Colonic mucosa (tissue), 4 donors: Measurements from ENCODE around the gene ATOSA. TPM values are rescaled to one million over a fixed set of nuclear protein-coding genes. Genes with fewer than 3 reads are reported as not detected.

Source experiments
- DNase-seq: peaks from one replicate; pipeline ENCODE4 v3.0.0-alpha.2; 2020
- H3K27ac ChIP-seq: fragments of 200-600 bp; one replicate; pipeline ENCODE4 v1.8.0; 2021
- H3K27me3 ChIP-seq: fragments of 200-600 bp; one replicate; pipeline ENCODE4 v1.8.0; 2021
- H3K36me3 ChIP-seq: fragments of 200-600 bp; one replicate; pipeline ENCODE4 v1.8.0; 2021
- H3K4me1 ChIP-seq: fragments of 200-600 bp; one replicate; pipeline ENCODE4 v1.8.0; 2021; ENCODE audit warnings: mild to moderate bottlenecking
- H3K4me3 ChIP-seq: fragments of 200-600 bp; one replicate; pipeline ENCODE4 v1.8.0; 2021
- H3K9ac ChIP-seq, 2 donors: one replicate each; pipeline ENCODE4 v1.7.0; 2013; ENCODE audit warnings: control low read depth in 2 of 2, low read depth in 2 of 2, low read length in 2 of 2
- H3K9me3 ChIP-seq: fragments of 200-600 bp; one replicate; pipeline ENCODE4 v1.8.0; 2021
- intact Hi-C: fragments of 100-400 bp; cut with DNase I; formaldehyde crosslinking; loops from one replicate; pipeline ENCODE4 v1.14.1; 2022
- total RNA-seq, 2 donors: library from RNA; stranded (reverse); fragmentation: NEBNext Ultra II Directional in 1 of 2; extraction: Animal tissue kit (Norgen Biotek cat#: 25700) in 1 of 2; gene quantifications; one replicate each; pipeline ENCODE4 v1.2.1, GENCODE V29; 2021
- TF ChIP-seq, protein P1 (sequence below): fragments of 200-600 bp; IDR thresholded peaks from one replicate; pipeline ENCODE4 v1.8.0; 2022; ENCODE audit warnings: antibody characterized with exemption, mild to moderate bottlenecking
- donor health status: healthy.
- donor health status: DM: no; HTN: no; CAD: no.
- donor health status: DM: no; HTN: no; CAD: no.

ATOSA gene
- total RNA-seq, 2 donors from 2014 or later = 29.6 to 34.5 TPM

GRCh38 chr15:52672661-52673060, 6.5 kb downstream of the ATOSA start:
- no peaks in the 10 kb centered on the region for H3K36me3 ChIP-seq
- H3K9me3 ChIP-seq = no peaks in the 10 kb centered on the region
- DNase-seq = no peak
- TF ChIP-seq, protein P1, sequence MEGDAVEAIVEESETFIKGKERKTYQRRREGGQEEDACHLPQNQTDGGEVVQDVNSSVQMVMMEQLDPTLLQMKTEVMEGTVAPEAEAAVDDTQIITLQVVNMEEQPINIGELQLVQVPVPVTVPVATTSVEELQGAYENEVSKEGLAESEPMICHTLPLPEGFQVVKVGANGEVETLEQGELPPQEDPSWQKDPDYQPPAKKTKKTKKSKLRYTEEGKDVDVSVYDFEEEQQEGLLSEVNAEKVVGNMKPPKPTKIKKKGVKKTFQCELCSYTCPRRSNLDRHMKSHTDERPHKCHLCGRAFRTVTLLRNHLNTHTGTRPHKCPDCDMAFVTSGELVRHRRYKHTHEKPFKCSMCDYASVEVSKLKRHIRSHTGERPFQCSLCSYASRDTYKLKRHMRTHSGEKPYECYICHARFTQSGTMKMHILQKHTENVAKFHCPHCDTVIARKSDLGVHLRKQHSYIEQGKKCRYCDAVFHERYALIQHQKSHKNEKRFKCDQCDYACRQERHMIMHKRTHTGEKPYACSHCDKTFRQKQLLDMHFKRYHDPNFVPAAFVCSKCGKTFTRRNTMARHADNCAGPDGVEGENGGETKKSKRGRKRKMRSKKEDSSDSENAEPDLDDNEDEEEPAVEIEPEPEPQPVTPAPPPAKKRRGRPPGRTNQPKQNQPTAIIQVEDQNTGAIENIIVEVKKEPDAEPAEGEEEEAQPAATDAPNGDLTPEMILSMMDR = no peak
- intact Hi-C loops = no loop called here
- no peak overlapping the region for H3K9ac ChIP-seq
- no peak overlapping the region for H3K4me3 ChIP-seq
- H3K27ac ChIP-seq = no peak overlapping the region
- peaks cover 3% of the 10 kb centered on the region for H3K4me1 ChIP-seq
- no peaks in the 10 kb centered on the region for H3K27me3 ChIP-seq

DNA sequence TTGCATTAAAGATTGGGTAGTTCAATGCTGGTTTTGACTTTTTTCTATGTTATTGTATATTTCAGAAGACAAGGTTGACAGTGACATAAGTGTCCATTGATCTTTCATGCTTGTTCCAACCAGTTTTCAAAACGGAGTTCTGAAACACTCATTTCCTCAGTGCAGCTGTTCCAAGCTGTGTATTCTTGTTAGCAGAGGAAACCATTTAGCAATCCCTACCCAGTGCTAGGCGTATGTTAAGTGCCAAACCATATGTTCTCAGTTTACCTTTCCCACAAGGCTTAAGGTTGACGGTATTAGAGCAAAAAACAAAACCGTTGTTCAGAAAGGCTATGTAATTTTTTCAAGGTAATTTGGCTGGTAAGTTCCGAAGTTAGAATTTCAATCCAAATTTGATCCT, 9.1 kb downstream of the ATOSA start:
- Histone ChIP-seq H3K36me3 (no peaks in the 10 kb centered on the region), H3K9ac (no peak overlapping the region), H3K9me3 (no peaks in the 10 kb centered on the region), H3K4me1 (peaks cover 3% of the 10 kb centered on the region), H3K4me3 (no peak overlapping the region), H3K27me3 (no peaks in the 10 kb centered on the region), H3K27ac (no peak overlapping the region)
- TF ChIP-seq, protein P1 = no peak
- intact Hi-C loops = no loop called here
- DNase-seq = no peak

GRCh38 chr15:52668133-52668532, 11.1 kb downstream of the ATOSA start:
- Histone ChIP-seq H3K27me3 (no peaks in the 10 kb centered on the region), H3K36me3 (no peaks in the 10 kb centered on the region), H3K4me3 (no peak overlapping the region), H3K4me1 (no peaks in the 10 kb centered on the region), H3K9ac (no peak overlapping the region), H3K9me3 (no peaks in the 10 kb centered on the region), H3K27ac (no peak overlapping the region)
- TF ChIP-seq, protein P1 = no peak
- DNase-seq = no peak
- intact Hi-C loops = no loop called here

DNA sequence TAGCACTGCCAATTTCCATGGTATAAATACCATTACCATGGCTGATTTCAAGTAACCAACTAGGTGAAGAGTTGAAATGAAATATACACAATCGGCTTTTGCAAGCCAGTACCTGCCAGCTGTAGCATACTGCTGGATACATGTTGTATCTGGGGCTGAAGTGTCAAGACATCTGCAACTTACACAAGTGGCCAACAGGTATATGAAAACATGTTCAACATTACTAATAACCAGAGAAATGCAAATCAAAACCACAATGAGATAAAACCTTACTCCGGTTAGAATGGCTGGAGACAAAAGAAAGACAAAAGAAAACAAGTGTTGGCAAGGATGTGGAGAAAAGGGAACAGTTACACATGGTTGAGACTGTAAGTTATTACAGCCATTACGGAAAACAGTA, 11.6 kb downstream of the ATOSA start:
- intact Hi-C loops = no loop called here
- no peaks in the 10 kb centered on the region for H3K9me3 ChIP-seq
- H3K27me3 ChIP-seq = no peaks in the 10 kb centered on the region
- no peaks in the 10 kb centered on the region for H3K4me1 ChIP-seq
- H3K27ac ChIP-seq = no peak overlapping the region
- no peak for DNase-seq
- TF ChIP-seq, protein P1 = no peak
- no peaks in the 10 kb centered on the region for H3K36me3 ChIP-seq
- H3K4me3 ChIP-seq = no peak overlapping the region
- H3K9ac ChIP-seq = no peak overlapping the region

GRCh38 chr15:52663536-52664294, 15.5 kb downstream of the ATOSA start:
- TF ChIP-seq, protein P1 = no peak
- Histone ChIP-seq H3K9ac (no peak overlapping the region), H3K27me3 (no peaks in the 10 kb centered on the region), H3K27ac (no peak overlapping the region), H3K36me3 (no peaks in the 10 kb centered on the region), H3K9me3 (no peaks in the 10 kb centered on the region), H3K4me3 (no peak overlapping the region), H3K4me1 (no peaks in the 10 kb centered on the region)
- DNase-seq = no peak
- intact Hi-C loops = no loop called here
